Muscle layer of colon (tissue), 2 donors: Measurements from ENCODE around the gene KRTAP16-1.

Source experiments
- H3K27ac ChIP-seq: one replicate; pipeline ENCODE4 v1.7.0; 2013; ENCODE audit warnings: low read depth, mild to moderate bottlenecking, low read length, moderate library complexity
- H3K27me3 ChIP-seq, 2 donors: one replicate each; pipeline ENCODE4 v1.7.0; 2013; ENCODE audit warnings: low read length in 2 of 2, mild to moderate bottlenecking in 2 of 2; ENCODE audit not compliant: insufficient read depth in 2 of 2, control insufficient read depth in 1 of 2
- H3K36me3 ChIP-seq: one replicate; pipeline ENCODE4 v1.7.0; 2013; ENCODE audit warnings: mild to moderate bottlenecking, low read length; ENCODE audit not compliant: insufficient read depth
- H3K4me1 ChIP-seq: one replicate; pipeline ENCODE4 v1.7.0; 2013; ENCODE audit warnings: mild to moderate bottlenecking, low read length; ENCODE audit not compliant: insufficient read depth
- H3K4me3 ChIP-seq, 2 donors: one replicate each; pipeline ENCODE4 v1.7.0; 2013; ENCODE audit warnings: low read length in 2 of 2, low read depth in 1 of 2, mild to moderate bottlenecking in 1 of 2, moderate library complexity in 1 of 2
- H3K9ac ChIP-seq: one replicate; pipeline ENCODE4 v1.7.0; 2013; ENCODE audit warnings: low read length
- H3K9me3 ChIP-seq: one replicate; pipeline ENCODE4 v1.7.0; 2013; ENCODE audit warnings: mild to moderate bottlenecking, low read length
- donor health status: abdominal sarcoma.
- donor health status: Adenocarcinoma of cecum.

The KRTAP16-1 gene

DNA sequence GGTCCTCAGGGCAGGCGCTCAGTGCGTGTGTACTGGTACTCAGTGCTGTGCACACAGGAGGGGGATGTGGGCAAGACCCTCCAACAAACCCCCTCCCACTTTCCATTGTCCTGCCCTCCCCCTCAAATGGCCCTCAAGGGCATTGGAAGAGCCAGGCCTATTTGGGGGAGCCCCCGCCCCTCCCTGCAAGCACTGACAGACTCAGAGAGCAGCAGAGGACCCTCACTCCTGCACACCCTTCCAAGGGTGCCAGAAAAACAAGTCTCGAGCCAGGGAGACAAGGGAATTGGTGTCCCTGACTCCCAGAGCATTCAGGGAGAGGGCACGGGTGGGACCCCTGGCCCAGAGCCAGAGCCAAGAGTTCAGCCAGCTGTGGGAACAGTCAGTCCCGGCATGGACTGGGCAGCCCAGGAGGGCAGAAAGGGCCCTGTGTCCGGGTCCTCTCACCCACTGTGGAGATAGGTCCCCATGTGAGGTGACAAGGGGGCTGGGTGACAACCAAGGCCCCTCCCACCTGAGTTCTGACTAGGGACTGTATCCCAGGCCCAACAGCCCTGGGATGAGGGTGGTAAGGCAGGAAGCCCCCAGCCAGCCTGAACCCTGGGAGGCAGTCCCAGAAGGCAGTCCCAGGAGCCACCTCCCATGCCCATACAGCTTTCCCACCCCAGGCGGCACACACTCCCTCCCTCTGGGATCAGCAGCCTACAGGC is 18.5 kb upstream of the KRTAP16-1 start:
- Histone ChIP-seq H3K9me3 (no peaks in the 10 kb centered on the region), H3K27me3 (no peaks in the 10 kb centered on the region), H3K4me1 (no peaks in the 10 kb centered on the region), H3K9ac (no peak overlapping the region), H3K27ac (no peak overlapping the region), H3K36me3 (no peaks in the 10 kb centered on the region), H3K4me3 (no peak overlapping the region)

GRCh38 chr17:41326173-41327145 is 17.4 kb upstream of the KRTAP16-1 start:
- H3K4me3 ChIP-seq, result no peak overlapping the region
- H3K4me1 ChIP-seq, result no peaks in the 10 kb centered on the region
- no peaks in the 10 kb centered on the region for H3K36me3 ChIP-seq
- H3K27me3 ChIP-seq, result no peaks in the 10 kb centered on the region
- H3K9me3 ChIP-seq, result no peaks in the 10 kb centered on the region
- H3K27ac ChIP-seq, result no peak overlapping the region
- no peak overlapping the region for H3K9ac ChIP-seq

GRCh38 chr17:41325611-41326010 is 16.5 kb upstream of the KRTAP16-1 start:
- H3K4me1 ChIP-seq, result no peaks in the 10 kb centered on the region
- no peaks in the 10 kb centered on the region for H3K27me3 ChIP-seq
- H3K9me3 ChIP-seq, result no peaks in the 10 kb centered on the region
- H3K27ac ChIP-seq, result no peak overlapping the region
- H3K9ac ChIP-seq, result no peak overlapping the region
- H3K36me3 ChIP-seq, result no peaks in the 10 kb centered on the region
- H3K4me3 ChIP-seq, result no peak overlapping the region

GRCh38 chr17:41325126-41325525 is 16.0 kb upstream of the KRTAP16-1 start:
- no peak overlapping the region for H3K27ac ChIP-seq
- no peak overlapping the region for H3K9ac ChIP-seq
- H3K9me3 ChIP-seq, result no peaks in the 10 kb centered on the region
- H3K4me3 ChIP-seq, result no peak overlapping the region
- no peaks in the 10 kb centered on the region for H3K36me3 ChIP-seq
- H3K27me3 ChIP-seq, result no peaks in the 10 kb centered on the region
- H3K4me1 ChIP-seq, result no peaks in the 10 kb centered on the region

GRCh38 chr17:41324180-41325075 is 15.3 kb upstream of the KRTAP16-1 start:
- Histone ChIP-seq H3K4me1 (no peaks in the 10 kb centered on the region), H3K9ac (no peak overlapping the region), H3K36me3 (no peaks in the 10 kb centered on the region), H3K4me3 (no peak overlapping the region), H3K27ac (no peak overlapping the region), H3K9me3 (no peaks in the 10 kb centered on the region), H3K27me3 (no peaks in the 10 kb centered on the region)

- Histone ChIP-seq H3K9ac (no peak overlapping the region), H3K27me3 (no peaks in the 10 kb centered on the region), H3K9me3 (no peaks in the 10 kb centered on the region), H3K4me1 (no peaks in the 10 kb centered on the region), H3K27ac (no peak overlapping the region), H3K4me3 (no peak overlapping the region), H3K36me3 (no peaks in the 10 kb centered on the region)
These were observed 14.1 kb upstream of the KRTAP16-1 start for GRCh38 chr17:41322903-41323895.

- Histone ChIP-seq H3K36me3 (no peaks in the 10 kb centered on the region), H3K4me1 (no peaks in the 10 kb centered on the region), H3K27me3 (no peaks in the 10 kb centered on the region), H3K9me3 (no peaks in the 10 kb centered on the region), H3K9ac (no peak overlapping the region), H3K27ac (no peak overlapping the region), H3K4me3 (no peak overlapping the region)
These were observed 13.2 kb upstream of the KRTAP16-1 start for GRCh38 chr17:41322094-41322902.

DNA sequence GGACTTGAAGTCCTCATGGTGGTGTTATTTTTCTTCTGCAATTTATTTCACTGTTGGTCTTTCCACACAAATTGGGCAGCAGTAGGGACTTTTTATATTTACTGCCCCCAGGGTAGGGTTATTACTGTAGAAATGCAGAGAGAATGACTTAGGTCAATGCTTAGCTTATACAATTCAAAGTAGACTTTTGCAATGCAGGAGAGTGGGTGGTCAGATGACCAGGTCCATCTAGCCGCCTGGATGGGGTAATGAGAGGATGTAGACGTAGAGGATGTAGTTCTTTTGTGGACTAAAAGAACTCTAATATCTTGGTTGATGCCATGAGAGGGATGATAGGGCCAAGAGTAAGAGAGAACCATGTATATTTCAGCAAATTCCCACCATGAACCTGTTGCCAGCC is 9.1 kb upstream of the KRTAP16-1 start:
- Histone ChIP-seq H3K36me3 (no peaks in the 10 kb centered on the region), H3K4me1 (no peaks in the 10 kb centered on the region), H3K9ac (no peak overlapping the region)

GRCh38 chr17:41315814-41316445 is 6.8 kb upstream of the KRTAP16-1 start:
- Histone ChIP-seq H3K36me3 (no peaks in the 10 kb centered on the region), H3K9me3 (no peaks in the 10 kb centered on the region), H3K4me3 (no peak overlapping the region), H3K27me3 (no peaks in the 10 kb centered on the region), H3K9ac (no peak overlapping the region), H3K27ac (no peak overlapping the region), H3K4me1 (no peaks in the 10 kb centered on the region)

More for the DNA sequence above, 9.1 kb upstream of the KRTAP16-1 start:
- Histone ChIP-seq H3K27me3 (no peaks in the 10 kb centered on the region), H3K4me3 (no peak overlapping the region), H3K9me3 (no peaks in the 10 kb centered on the region), H3K27ac (no peak overlapping the region)
